Upper lobe of left lung (tissue), 6 donors: ENCODE data around the gene SMYD3. TPM values are rescaled to one million over a fixed set of nuclear protein-coding genes. Genes with fewer than 3 reads are reported as not detected.
A peak's percentile ranks its signal among the peaks of the same experiment; 100 is the strongest.
"Not testable (repeated sequence)": the region's sequence is repeated elsewhere in the genome, so short reads cannot be mapped to it uniquely, and the experiment has no call there.

Experiments used
- ATAC-seq, 2 donors: fragments of 200-7000 bp; cut with Tn5 transposase; one replicate each; pipeline ENCODE4 v1.9.1; 2022; ENCODE audit warnings: mild to moderate bottlenecking in 2 of 2, moderate library complexity in 2 of 2; ENCODE audit not compliant: low FRiP score in 2 of 2
- DNase-seq, 2 donors: peaks; one replicate each; pipeline ENCODE4 v3.0.0-alpha.2; 2019 to 2020
- H3K27ac ChIP-seq, 4 donors: fragments of 200-600 bp; sonication (generic); one replicate each; pipeline ENCODE4 v1.5.1; 2016 to 2019
- H3K27me3 ChIP-seq, 4 donors: fragments of 200-600 bp; sonication (generic); one replicate each; pipeline ENCODE4 v1.5.1; 2017 to 2019
- H3K36me3 ChIP-seq, 4 donors: fragments of 200-600 bp; sonication (generic); one replicate each; pipeline ENCODE4 v1.5.1; 2016 to 2019
- H3K4me1 ChIP-seq, 4 donors: fragments of 200-600 bp; sonication (generic); one replicate each; pipeline ENCODE4 v1.5.1; 2018 to 2019
- H3K4me3 ChIP-seq, 4 donors: fragments of 200-600 bp; sonication (generic); one replicate each; pipeline ENCODE4 v1.5.1; 2017 to 2019; ENCODE audit warnings: mild to moderate bottlenecking in 2 of 4, moderate library complexity in 1 of 4
- H3K9me3 ChIP-seq, 4 donors: fragments of 200-600 bp; sonication (generic); one replicate each; pipeline ENCODE4 v1.5.1; 2018 to 2019
- CTCF ChIP-seq, 6 experiments: fragments of 450-650 bp in 4 of 6; fragments of 200-600 bp in 2 of 6; sonication (generic) in 2 of 6; IDR thresholded peaks; one replicate each; pipeline ENCODE4 v1.5.1; 2016 to 2019; ENCODE audit warnings: antibody characterized with exemption in 6 of 6
- EP300 ChIP-seq, 4 donors: sonication (generic); formaldehyde crosslinking; IDR thresholded peaks; one replicate each; pipeline ENCODE4 v1.5.1; 2017; ENCODE audit warnings: antibody characterized with exemption in 4 of 4, control low read depth in 2 of 4
- POLR2A ChIP-seq, 4 donors: fragments of 450-650 bp; IDR thresholded peaks; one replicate each; pipeline ENCODE4 v1.5.1; 2016 to 2017; ENCODE audit warnings: antibody characterized with exemption in 4 of 4, mild to moderate bottlenecking in 2 of 4
- POLR2AphosphoS5 ChIP-seq, 2 donors: sonication (generic); formaldehyde crosslinking; IDR thresholded peaks; one replicate each; pipeline ENCODE4 v1.5.1; 2017; ENCODE audit warnings: antibody characterized with exemption in 2 of 2
- WGBS, 2 donors: methylation state at CpG; one replicate each; pipeline ENCODE4 v1.1.5; 2017 to 2018; 5-methylcytosine and 5-hydroxymethylcytosine counted together
- total RNA-seq, 6 donors: library from RNA; depleted of rRNA in 4 of 6; stranded (reverse); fragments of >200 nt in 4 of 6; gene quantifications; one replicate each; pipeline versions ENCODE4 v1.1.0 to v1.2.1, GENCODE V29; 2016 to 2021
- donor health status: DM: no; HTN: no; CAD: no; lungs with moderate emphysema.
- donor health status: DM: no; HTN: yes; CAD: no; lungs with severe emphysema.

Gene SMYD3
- total RNA-seq, 6 donors from 2014 or later, result 22.7 to 109 (median 34.0) TPM

- Histone ChIP-seq H3K4me1 (peaks cover 4 to 13% (median 6%) of the 10 kb centered on the region in 4 donors), H3K4me3 (peak overlapping the region; percentile 3 to 44 (median 28)), H3K36me3 (no peaks in the 10 kb centered on the region), H3K9me3 (no peaks in the 10 kb centered on the region), H3K27ac (peak overlapping the region; percentile 67 to 76 (median 73)), H3K27me3 (no peaks in the 10 kb centered on the region)
- DNase-seq (no peak), ATAC-seq (peak in 1 of 2 donors; percentile 29)
- no peak for TF ChIP-seq POLR2AphosphoS5 (IDR thresholded peaks at IDR 0.05)
- TF ChIP-seq EP300 (IDR thresholded peaks at IDR 0.05), result no peak
- TF ChIP-seq POLR2A (IDR thresholded peaks at IDR 0.05), result no peak
- no peak for TF ChIP-seq CTCF (IDR thresholded peaks at IDR 0.05)
- 22 to 23% methylated on average over 8 of the region's 8 CpGs for WGBS, 2 donors
Observed at GRCh38 chr1:245953876-245954660, 553.0 kb downstream of the SMYD3 start.

- Histone ChIP-seq H3K4me3 (no peak overlapping the region), H3K27ac (peak overlapping the region in 2 of 4 donors; percentile 72 to 76), H3K36me3 (no peaks in the 10 kb centered on the region), H3K27me3 (no peaks in the 10 kb centered on the region), H3K9me3 (no peaks in the 10 kb centered on the region), H3K4me1 (peaks cover 4 to 13% (median 6%) of the 10 kb centered on the region in 4 donors)
- 92 to 94% methylated on average over 7 of the region's 7 CpGs for WGBS, 2 donors
- DNase-seq (no peak), ATAC-seq (no peak)
- TF ChIP-seq CTCF (IDR thresholded peaks at IDR 0.05), result no peak
- TF ChIP-seq POLR2A (IDR thresholded peaks at IDR 0.05), result no peak
Observed at GRCh38 chr1:245952383-245953026, 554.6 kb downstream of the SMYD3 start.

- peak in 1 of 2 donors; percentile 58 for DNase-seq
- 94 to 100% methylated on average over 3 to 4 of the region's 7 CpGs for WGBS, 2 donors
- no peak overlapping the region for H3K4me3 ChIP-seq
- H3K27me3 ChIP-seq, result no peaks in the 10 kb centered on the region
- H3K9me3 ChIP-seq, result peaks cover 0 to 4% (median 0%) of the 10 kb centered on the region in 4 donors
- peaks cover 0 to 7% (median 0%) of the 10 kb centered on the region in 4 donors for H3K4me1 ChIP-seq
- no peak overlapping the region for H3K27ac ChIP-seq
- ATAC-seq, result peak; percentile 16 to 39
- H3K36me3 ChIP-seq, result no peaks in the 10 kb centered on the region
- TF ChIP-seq POLR2A (IDR thresholded peaks at IDR 0.05) (no peak), CTCF (IDR thresholded peaks at IDR 0.05) (no peak), EP300 (IDR thresholded peaks at IDR 0.05) (no peak), POLR2AphosphoS5 (IDR thresholded peaks at IDR 0.05) (no peak)
Observed at GRCh38 chr1:245948786-245949185, 558.3 kb downstream of the SMYD3 start.

GRCh38 chr1:245946905-245947304 lies 560.2 kb downstream of the SMYD3 start:
- no peaks in the 10 kb centered on the region for H3K4me1 ChIP-seq
- ATAC-seq, result peak in 1 of 2 donors; percentile 46
- 68 to 74% methylated on average over 10 of the region's 10 CpGs for WGBS, 2 donors
- H3K27ac ChIP-seq, result peak overlapping the region in 1 of 4 donors; percentile 23
- H3K36me3 ChIP-seq, result no peaks in the 10 kb centered on the region
- H3K27me3 ChIP-seq, result no peaks in the 10 kb centered on the region
- DNase-seq, result peak in 1 of 2 donors; percentile 13
- no peak overlapping the region for H3K4me3 ChIP-seq
- peaks cover 0 to 4% (median 0%) of the 10 kb centered on the region in 4 donors for H3K9me3 ChIP-seq
- TF ChIP-seq POLR2A (IDR thresholded peaks at IDR 0.05) (no peak), POLR2AphosphoS5 (IDR thresholded peaks at IDR 0.05) (no peak), EP300 (IDR thresholded peaks at IDR 0.05) (no peak), CTCF (IDR thresholded peaks at IDR 0.05) (no peak)

- ATAC-seq, H3K4me1 ChIP-seq: not testable (repeated sequence)
Observed at GRCh38 chr1:245945136-245945535, 561.9 kb downstream of the SMYD3 start.

More at GRCh38 chr1:245945136-245945535, 561.9 kb downstream of the SMYD3 start:
- DNase-seq, H3K36me3 ChIP-seq, H3K27ac ChIP-seq, H3K4me3 ChIP-seq, H3K9me3 ChIP-seq, H3K27me3 ChIP-seq: not testable (repeated sequence)
- 94 to 100% methylated on average over 1 of the region's 1 CpG for WGBS, 2 donors
